ENCODE results near the gene PANX3.
A peak's percentile ranks its signal among the peaks of the same experiment; 100 is the strongest.
"Not testable (repeated sequence)": the region's sequence is repeated elsewhere in the genome, so short reads cannot be mapped to it uniquely, and the experiment has no call there.

PANX3 gene

GRCh38 chr11:124611064-124611463 is at the start of gene PANX3:
TSS of gene PANX3 (plus strand) at chr11:124611428. CDS start at chr11:124611557, 129 bp downstream.
- no peak for DNase-seq

GRCh38 chr11:124569697-124570096 is 41.5 kb upstream of the PANX3 start, which contains the start of gene OR8A1:
TSS of gene OR8A1 (plus strand) at chr11:124569997. CDS start at chr11:124570120, 123 bp downstream.
- DNase-seq, result no peak

GRCh38 chr11:124570160-124570559 is 41.1 kb upstream of the PANX3 start:
- DNase-seq, result no peak

GRCh38 chr11:124577716-124578427 is 33.4 kb upstream of the PANX3 start:
- DNase-seq, result no peak

- DNase-seq, result no peak
These were observed 32.5 kb upstream of the PANX3 start for GRCh38 chr11:124578761-124579160.

GRCh38 chr11:124581817-124582216 is 29.4 kb upstream of the PANX3 start:
- DNase-seq, result no peak

- no peak for DNase-seq
These were observed 28.7 kb upstream of the PANX3 start for GRCh38 chr11:124582565-124582964.

GRCh38 chr11:124583781-124584180 is 27.4 kb upstream of the PANX3 start:
- no peak for DNase-seq

- no peak for DNase-seq
These were observed 26.4 kb upstream of the PANX3 start for GRCh38 chr11:124584681-124585372.

- peak; percentile 10 for DNase-seq
These were observed 24.9 kb upstream of the PANX3 start for GRCh38 chr11:124586238-124586860.

- DNase-seq, result no peak
These were observed 19.8 kb upstream of the PANX3 start for GRCh38 chr11:124591430-124591829.

GRCh38 chr11:124592627-124593026 is 18.6 kb upstream of the PANX3 start:
- DNase-seq, result no peak

GRCh38 chr11:124595302-124595701 is 15.9 kb upstream of the PANX3 start:
- DNase-seq, result no peak

- no peak for DNase-seq
These were observed 13.6 kb upstream of the PANX3 start for GRCh38 chr11:124597626-124598025.

- no peak for DNase-seq
These were observed 10.5 kb upstream of the PANX3 start for GRCh38 chr11:124600621-124601320.

GRCh38 chr11:124602193-124602592 is 9.0 kb upstream of the PANX3 start:
- no peak for DNase-seq

- DNase-seq, result not testable (repeated sequence)
These were observed 8.5 kb upstream of the PANX3 start for GRCh38 chr11:124602723-124603122.

- DNase-seq, result no peak
These were observed 5.5 kb upstream of the PANX3 start for GRCh38 chr11:124605719-124606118.

GRCh38 chr11:124608147-124608546 is 3.1 kb upstream of the PANX3 start:
- DNase-seq, result no peak

GRCh38 chr11:124610295-124610694 is 933 bp upstream of the PANX3 start:
- no peak for DNase-seq

- DNase-seq, result no peak
These were observed 817 bp downstream of the PANX3 start for GRCh38 chr11:124612045-124612444.

GRCh38 chr11:124612567-124613246 is 1.5 kb downstream of the PANX3 start:
- DNase-seq, result no peak

GRCh38 chr11:124618863-124619262 is 7.6 kb downstream of the PANX3 start:
- no peak for DNase-seq
